IPS DF 4.7 (cell line): Measurements from ENCODE around the gene STEEP1.
"Not testable (repeated sequence)": the region's sequence is repeated elsewhere in the genome, so short reads cannot be mapped to it uniquely, and the experiment has no call there.

Experiments
- DNase-seq: peaks from one replicate; pipeline ENCODE4 v3.0.0-alpha.2; 2013; ENCODE audit warnings: low spot score; ENCODE audit errors: extremely low read depth

The STEEP1 gene

DNA sequence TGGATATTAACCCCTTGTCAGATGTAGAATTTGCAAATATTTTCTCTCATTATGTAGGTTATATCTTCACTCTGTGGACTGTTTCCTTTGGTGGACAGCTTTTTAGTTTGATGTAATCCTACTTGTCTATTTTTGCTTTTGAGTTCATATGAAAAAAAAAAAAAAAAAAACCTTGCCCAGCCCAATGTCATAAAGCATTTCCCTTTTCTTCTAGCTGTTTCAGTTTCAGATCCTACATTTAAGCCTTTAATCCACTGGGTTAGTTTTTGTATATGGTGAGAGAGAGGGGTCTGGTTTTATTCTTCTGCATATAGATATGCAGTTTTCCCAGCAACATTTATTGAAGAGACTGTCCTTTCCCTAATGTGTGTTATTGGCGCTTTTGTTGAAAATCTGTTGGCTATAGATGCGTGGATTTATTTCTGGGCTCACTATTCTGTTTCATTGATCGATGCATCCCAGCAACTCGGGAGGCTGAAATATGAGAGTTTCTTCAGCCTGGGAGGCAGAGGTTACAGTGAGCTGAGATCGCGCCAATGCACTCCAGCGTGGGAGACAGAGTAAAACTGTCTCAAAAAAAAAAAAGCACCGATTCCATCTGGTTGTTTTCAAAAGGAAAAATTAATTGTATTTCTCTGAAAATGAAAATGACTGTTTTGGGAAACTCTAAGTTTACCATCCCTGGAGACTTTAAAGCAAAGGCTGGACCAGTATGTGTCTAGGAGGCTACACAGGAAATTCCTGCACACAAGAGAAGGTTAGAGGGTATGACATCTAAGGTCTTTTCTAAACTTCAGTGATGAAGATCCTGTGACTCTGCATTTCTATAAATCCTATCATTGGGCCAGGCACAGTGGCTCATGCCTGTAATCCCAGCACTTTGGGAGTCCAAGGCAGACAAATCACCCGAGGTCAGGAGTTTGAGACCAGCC lies 35.6 kb downstream of the STEEP1 start:
- no peak for DNase-seq

DNA sequence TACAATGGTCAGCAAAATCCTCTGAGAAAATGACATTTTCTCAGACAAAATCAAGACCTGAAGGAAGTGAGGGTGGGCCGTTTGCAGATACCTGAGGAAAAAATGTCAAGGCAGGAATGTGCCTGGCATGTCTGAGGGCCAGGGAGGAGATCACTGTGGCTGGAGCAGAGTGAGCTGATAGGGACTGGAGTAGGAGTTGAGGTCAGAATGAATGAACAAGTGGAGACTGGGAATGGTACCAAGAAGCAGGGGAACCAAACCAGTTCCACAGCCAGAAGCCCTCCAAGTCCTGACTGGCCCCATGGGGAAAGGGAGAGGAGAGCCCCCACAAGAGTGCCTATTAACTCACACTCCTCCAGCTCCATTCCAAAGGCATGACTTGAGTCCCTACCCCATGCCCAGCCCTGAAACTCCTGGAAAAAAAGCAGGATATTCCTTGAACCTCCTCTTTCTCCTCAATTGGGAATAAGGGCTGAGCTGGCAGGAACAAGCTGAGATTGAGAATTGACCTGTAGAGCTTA lies 41.5 kb downstream of the STEEP1 start:
- DNase-seq = no peak

DNA sequence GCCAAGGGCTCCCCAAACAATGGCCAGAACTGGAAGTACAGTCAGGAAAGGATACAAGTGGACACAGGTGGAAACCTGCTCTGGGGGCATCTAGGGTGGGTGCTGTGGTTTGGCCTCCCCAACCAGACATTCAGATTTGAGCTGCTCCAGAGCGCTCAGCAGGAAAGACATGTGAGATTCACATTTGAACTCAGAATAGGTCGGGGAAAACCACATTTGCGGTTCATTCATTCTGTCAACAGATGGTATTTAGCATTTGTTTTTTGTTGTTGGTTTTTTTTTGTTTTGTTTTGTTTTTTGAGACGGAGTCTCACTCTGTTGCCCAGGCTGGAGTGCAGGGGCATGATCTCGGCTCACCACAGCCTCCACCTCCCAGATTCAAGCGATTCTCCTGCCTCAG lies 44.0 kb downstream of the STEEP1 start:
- no peak for DNase-seq

DNA sequence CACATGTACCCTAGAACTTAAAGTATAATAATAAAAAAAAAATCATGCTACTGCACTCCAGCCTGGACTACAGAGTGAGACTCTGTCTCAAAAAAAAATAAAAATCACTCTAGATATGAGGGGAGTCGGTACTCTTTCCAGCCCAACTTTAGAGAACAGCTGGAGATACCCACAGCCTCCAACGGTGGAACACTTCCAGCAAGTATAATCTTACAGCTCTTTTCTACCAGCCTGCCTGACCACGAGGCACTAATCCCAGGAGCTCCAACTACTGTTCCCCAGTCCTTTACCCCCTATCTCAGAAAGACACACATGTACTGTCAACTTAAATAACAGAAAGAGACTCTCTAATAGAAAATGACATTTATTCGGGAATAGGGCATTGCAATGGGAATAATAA lies 46.8 kb downstream of the STEEP1 start:
- no peak for DNase-seq

DNA sequence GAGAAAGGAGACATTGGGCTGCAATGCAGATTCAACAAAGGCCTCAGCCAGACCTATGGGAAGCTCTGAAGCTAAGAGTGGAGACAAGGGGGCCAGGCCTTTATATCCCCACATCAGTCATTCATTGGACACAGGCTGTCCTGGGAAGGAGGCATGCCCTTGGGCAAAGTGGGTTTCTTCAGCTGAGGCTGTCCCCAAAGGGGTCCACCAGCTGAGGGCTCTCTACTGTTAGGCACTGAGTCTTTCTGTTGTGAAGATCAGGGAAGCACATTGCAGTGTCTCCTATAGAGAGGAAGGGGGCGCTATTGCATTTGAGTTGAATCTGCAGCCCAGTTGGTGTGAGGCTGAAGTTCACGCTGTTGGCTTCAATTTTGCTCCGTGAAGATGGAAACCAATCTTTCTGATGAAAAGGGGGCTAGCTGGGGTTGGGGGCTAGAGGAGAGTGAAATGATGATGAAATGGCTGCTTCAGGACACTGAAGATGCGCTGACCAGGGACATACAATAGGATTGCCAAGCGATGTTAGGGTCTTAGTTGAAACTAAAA lies 49.0 kb downstream of the STEEP1 start:
- no peak for DNase-seq

DNA sequence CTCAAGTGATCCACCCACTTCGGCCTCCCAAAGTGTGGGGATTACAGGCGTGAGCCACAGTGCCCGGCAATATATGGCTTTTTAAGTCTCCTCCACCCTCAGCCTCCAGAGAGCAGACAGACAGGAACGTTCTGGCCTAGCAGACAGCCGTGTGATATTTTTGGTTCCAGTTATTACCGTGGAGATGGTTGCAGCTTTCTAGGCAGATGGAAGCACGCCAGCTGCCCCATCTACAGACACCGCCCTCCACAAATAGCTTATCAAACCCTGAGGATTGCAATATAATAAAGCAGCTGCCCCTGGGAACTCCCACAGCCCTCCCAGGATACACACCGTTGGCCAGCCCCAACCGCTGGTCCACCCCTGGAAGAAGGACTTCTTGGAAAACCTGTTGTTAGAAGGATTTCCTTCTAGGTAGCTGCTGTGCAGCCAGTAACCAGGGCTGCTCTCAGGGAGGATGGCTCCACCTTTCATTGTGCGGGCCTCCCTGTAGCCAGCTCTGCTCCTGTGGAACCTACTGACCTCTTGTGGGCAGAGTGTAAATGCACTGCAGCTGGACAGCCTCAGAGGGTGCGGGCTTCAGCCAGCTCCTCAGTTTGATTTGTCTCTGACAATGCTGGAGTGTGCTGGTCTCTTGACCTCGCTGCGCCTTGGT lies 52.9 kb downstream of the STEEP1 start:
- no peak for DNase-seq

DNA sequence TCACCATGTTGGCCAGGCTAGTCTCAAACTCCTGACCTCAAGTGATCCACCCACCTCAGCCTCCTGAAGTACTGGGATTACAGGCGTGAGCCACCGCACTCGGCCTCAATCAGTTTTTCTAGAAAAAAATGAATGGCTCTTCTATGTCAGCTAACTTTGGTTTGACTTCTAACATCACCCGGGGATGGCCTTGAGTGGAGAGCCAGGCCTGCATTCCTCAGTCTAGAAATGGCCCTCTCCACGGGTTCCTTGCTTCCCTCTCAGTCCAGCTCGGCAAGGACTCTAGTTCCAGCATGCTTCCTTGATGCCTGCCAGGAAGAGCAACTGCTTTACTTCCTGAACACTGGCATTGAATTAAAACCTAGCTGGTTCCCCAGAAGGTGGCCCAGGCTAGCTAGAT lies 58.0 kb downstream of the STEEP1 start:
- DNase-seq = no peak

DNA sequence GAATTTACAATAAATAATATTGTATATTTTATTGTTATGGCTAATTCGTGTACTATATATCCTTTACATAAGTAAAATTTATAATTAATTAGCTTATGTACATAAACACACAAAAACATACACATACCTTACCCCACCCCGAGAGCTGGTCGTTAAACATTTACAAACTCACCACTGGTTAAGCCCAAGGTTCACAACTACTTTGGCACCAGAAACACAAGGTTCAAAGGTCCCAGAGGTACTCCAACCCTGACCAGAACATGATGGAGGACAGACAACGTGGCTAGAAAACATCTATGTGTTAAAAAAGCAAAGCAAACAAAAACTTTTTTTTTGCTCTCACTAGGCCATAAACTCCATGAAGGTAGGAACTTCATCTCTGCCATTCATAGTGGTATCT lies 59.3 kb downstream of the STEEP1 start:
- DNase-seq = no peak

DNA sequence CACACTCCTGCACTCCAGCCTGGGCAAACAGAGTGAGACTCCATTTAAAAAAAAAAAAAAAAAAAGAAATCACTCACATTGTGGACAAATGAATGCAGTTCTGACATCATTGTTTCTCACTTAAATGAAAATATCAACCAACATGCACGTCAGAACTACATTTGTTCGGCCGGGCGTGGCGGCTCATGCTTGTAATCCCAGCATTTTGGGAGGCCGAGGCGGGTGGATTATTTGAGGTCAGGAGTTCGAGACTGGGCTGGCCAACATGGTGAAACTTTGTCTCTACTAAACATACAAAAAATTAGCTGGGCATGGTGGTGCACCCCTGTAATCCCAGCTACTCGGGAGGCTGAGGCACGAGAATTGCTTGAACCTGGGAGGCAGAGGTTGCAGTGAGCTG lies 60.1 kb downstream of the STEEP1 start:
- not testable (repeated sequence) for DNase-seq

DNA sequence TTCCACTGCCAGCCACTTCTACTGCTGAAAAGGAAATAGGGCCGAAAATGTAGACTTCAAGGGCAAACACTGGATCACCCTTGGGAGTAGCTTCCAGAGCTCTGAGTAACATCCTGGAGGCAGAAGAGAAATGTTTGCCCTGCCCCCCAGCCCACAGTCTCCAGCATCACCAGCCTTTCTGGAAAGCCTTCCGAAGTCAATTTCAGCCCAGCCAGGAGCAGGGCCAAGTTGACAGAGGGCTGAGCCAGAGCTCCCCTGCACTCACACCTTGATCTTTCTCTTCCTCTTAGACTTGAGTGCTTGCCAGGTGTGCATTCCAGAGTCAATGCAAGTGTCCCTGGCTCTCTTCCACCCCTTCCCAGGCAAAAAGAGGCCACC lies 61.7 kb downstream of the STEEP1 start:
- DNase-seq = no peak

DNA sequence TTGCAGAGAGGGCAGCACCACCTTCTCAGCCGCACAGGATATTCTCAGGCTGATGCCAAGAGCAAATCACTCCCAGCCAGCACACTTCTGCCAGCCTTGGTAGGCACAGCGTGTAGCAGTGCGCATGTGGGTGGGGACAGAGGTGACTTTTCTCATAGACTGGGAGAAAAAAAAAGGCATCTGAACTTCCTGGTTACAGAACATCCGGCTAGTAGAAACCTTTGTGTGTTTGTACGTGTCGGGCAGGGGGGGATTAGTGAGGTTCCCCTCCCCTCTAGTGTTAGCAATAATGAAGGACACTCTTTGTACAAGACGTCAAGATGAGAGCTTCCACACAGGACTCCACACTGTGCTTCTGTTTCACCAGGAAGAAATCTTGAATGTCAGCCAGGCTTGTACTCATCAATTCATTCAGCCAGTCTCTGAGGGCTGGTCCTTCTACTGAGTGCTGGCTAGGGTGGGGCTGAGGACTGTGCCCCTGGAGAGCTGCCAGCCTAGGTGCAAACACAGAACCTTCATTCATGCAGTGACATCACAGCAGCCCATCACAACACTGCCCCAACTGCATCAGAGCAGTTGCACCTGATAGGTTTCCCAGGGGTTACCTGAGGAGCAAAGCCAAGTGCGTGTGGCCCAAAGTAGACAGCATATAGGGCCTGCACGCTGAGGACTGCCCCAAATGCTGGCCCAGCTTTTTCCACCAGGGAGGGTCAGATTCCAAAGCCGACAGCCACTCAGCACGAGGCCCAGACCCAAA lies 62.3 kb downstream of the STEEP1 start:
- no peak for DNase-seq

DNA sequence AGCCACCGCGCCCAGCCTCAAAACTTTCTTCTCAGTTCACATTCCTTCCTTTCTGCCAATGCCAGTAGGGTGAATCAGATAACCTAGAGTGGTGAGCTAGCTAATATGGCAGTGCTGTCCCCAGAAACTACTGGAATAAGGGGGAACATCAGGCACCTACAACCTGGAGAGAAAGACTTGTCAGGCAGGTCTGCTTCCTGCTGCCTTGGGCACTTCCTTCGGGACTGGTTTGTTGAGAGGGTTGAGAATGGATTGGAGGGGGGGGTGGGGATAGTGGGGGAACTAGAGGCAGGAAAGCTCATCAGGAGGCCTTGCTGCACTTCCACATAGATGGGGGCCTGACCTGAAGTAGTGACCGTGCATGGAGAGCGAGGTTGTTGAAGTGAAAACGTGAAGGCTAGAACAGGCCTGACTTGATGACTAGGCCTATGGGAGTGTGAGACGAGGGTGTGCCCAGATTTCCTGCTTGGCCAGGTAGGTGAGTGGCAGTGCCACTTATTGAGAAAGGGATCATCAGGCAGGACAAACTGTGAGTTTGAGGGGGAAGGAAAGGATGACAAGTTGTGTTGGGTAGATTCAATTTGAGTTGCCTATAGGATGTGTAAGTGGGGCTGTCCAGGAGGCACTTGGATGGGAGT lies 63.6 kb downstream of the STEEP1 start:
- no peak for DNase-seq

DNA sequence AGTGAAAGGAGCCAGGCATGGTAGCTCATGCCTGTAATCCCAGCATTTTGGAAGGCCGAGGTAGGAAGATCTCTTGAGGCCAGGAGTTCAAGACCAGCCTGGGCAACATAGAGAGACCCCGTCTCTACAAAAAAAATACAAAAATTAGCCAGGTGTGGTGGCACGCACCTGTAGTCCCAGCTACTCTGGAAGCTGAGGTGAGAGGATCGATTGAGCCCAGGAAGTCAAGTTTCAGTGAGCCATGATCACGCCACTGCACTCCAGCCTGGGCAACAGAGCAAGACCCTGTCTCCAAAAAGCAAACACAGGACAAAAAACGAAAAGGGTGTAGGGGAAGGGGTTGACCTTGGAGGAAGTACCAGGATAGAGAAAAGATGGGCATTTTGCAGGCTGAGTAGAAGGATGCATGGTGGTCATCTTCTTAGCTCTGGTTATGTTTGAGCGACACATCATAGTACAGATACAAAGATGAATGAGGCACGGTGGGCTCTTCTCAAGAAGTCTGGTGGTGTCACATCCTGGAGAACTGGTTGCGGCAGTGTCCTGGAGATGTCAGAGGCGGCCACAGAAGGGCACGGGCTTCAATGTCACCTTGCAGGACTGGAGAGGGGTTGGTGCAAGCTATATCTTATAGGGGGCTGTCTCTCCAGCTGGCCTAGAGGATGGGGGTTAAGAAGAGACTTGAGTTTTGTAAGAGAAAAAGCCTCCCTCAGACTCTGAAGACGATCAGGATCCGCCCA lies 65.0 kb downstream of the STEEP1 start:
- DNase-seq = no peak

DNA sequence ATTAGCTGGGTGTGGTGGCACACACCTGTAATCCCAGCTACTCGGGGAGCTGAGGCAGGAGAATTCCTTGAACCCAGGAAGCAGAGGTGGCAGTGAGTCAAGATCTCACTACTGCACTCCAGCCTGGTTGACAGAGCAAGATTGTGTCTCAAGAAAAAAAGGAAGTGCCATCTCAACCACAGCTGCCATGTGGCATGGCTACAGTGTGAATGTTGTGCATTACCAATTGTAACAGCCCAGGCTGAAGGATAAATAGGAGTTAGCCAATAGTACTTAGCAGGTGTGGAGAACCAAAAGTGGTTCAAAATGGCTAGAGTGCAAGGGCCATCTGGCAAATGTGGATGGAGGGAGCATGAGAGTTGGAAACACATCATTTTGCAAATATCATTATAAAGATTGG lies 68.0 kb downstream of the STEEP1 start:
- DNase-seq = no peak

DNA sequence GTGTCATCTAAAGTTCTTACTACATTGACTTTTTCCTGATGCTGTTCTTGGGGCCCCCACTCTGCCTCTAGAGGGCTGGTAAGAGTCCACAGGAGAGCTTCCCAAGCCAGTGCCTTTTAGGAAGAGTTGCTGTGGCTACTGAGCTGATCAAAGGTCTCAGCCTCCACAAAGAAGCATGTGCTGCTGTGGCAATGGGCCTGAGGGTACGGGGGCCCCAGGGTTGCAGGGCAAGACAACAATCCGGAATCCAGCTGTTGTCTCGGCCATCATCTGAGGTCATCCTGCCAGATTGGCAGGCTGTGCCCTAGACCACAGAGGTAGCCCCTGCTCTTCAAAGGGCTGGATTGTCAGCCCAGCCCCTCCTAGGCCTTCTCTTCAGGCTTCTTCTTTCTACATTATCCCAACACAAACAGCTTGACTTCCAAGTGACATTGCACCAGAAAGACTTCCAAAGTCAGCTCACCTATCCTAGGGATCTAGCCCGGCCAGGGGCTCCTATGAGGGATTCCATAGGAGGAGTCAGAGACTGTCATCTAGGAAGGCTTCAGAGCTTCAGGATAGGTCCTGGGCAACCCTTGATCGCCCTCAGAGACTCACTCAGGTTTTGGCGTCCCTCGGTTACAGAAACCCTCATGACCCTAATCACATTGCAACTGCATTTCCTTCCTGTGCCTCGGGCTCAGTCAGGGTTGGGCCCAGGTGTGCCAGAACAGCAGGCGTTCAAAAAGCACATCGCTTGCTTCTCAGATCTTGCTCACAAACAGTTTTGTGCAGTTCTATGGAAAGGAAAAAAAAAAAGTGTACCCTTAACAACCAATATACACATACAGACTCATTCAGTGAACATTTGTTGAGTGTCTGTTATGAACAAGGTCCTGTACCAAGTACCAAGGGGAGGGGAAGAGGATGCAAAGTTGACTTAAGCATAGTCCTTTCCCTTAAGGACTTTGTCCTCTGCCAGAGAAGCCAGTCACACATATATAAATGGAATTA lies 69.2 kb downstream of the STEEP1 start:
- DNase-seq = no peak

DNA sequence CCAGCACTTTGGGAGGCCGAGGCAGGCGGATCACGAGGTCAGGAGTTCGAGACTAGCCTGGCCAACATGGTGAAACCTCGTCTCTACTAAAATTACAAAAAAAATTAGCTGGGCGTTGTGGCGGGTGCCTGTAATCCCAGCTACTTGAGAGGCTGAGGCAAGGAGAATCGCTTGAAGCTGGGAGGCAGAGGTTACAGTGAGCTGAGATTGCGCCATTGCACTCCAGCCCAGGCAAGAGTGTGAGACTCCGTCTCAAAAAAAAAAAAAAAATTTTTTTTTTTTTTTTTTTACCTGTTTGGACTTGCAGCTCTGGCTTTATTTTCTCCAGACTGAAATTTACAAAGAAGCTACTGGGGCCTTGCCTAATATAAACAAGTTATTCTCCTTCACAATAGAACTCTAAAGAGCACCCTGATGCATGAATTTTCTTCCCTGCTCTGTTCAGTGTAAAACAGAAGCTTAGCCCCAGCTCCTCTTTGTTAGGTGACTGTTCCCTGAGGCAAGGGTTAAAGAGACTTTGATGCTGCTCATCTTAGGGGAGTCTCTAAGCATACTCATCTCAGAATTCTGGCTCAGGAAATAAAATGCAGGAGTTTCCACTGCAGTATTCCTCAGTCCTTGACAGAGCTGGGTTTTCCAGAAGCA lies 71.2 kb downstream of the STEEP1 start:
- not testable (repeated sequence) for DNase-seq

DNA sequence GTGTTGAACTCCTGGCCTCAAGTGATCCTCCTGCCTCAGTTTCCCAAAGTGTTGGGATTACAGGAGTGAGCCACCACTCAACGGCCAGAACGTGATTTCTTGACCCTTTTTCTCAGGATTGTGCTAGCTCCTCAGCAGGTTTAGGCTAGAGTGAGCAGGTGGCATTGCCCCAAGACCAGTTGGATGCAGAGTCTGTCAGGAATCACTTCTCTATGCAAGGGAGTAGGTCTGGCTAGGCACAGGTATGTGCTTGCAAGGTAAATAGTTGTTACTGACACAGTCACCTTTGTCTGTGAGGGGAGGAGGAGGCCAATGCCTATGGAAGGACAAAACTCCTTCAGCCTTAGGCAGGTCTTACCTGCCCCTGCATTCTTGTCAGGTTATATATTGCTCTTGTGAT lies 72.7 kb downstream of the STEEP1 start:
- DNase-seq = no peak

DNA sequence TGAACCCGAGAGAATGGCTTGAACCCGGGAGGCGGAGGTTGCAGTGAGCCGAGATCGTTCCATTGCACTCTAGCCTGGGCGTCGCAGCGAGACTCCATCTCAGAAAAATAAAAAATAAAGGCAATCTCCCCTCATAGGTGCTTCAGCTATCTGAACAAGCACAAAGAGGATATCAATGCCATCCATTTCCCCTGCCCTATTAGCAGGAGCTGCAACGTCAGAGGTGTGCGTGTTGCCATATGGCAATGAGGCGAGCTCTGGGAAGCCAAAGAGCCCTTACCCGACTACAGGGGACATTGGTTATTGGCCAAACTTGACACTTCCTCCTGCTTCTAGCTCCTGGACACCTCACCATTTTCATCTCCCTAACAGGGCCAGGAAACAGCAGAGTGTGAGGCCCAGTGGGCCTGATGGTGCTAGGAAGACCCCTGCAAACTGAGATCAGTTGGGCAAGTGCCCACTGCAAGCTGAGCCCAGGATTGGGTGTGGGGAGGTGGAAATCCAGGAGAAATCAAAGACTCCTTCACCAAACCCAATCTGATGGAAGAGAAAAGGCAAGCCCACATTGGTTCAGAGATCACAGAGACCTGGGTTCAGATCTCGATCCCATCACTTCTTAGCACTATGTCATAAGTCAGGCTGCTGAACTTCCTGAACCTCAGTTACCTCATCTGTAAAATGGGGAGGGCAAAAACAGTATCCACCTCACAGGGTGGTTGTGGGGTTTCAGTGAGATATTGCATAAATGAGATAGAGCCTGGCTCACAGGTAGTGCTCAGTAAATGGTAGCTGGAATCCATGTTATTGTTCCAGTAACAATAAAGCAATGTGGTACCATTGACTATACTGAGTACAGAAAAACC lies 75.8 kb downstream of the STEEP1 start:
- no peak for DNase-seq
